GM21825 (cell line): Measurements from ENCODE around the gene MYCL.

ENCODE experiments used
- ATAC-seq: cut with Tn5 transposase; IDR thresholded peaks from one replicate; pipeline ENCODE4 v1.9.1; 2021; ENCODE audit warnings: mild to moderate bottlenecking, moderate library complexity; ENCODE audit not compliant: unreplicated experiment

Gene MYCL

GRCh38 chr1:39901714-39902459 is at the start of gene MYCL:
Gene MYCL, minus strand, starts transcription at chr1:39901917. Its CDS starts 483 bp downstream, at chr1:39901434.
- ATAC-seq, result peak; percentile 74

GRCh38 chr1:39949891-39950290 is 48.2 kb upstream of the MYCL start:
- ATAC-seq, result no peak

- ATAC-seq, result no peak
These were observed 45.5 kb upstream of the MYCL start for GRCh38 chr1:39947260-39947659.

- ATAC-seq, result no peak
These were observed 44.5 kb upstream of the MYCL start for GRCh38 chr1:39946216-39946615.

- no peak for ATAC-seq
These were observed 42.8 kb upstream of the MYCL start for GRCh38 chr1:39944410-39945112.

- ATAC-seq, result no peak
These were observed 42.0 kb upstream of the MYCL start for GRCh38 chr1:39943471-39944290.

- no peak for ATAC-seq
These were observed 39.5 kb upstream of the MYCL start for GRCh38 chr1:39940980-39941871.

- no peak for ATAC-seq
These were observed 38.5 kb upstream of the MYCL start for GRCh38 chr1:39940253-39940652.

- no peak for ATAC-seq
These were observed 37.1 kb upstream of the MYCL start for GRCh38 chr1:39938856-39939255.

GRCh38 chr1:39936724-39937491 is 35.2 kb upstream of the MYCL start:
- ATAC-seq, result no peak

GRCh38 chr1:39933956-39934941 is 32.5 kb upstream of the MYCL start:
- ATAC-seq, result no peak

GRCh38 chr1:39928809-39929587 is 27.3 kb upstream of the MYCL start:
- ATAC-seq, result no peak

- ATAC-seq, result no peak
These were observed 25.8 kb upstream of the MYCL start for GRCh38 chr1:39927538-39927937.

- ATAC-seq, result no peak
These were observed 25.1 kb upstream of the MYCL start for GRCh38 chr1:39926820-39927219.

GRCh38 chr1:39926343-39926793 is 24.7 kb upstream of the MYCL start:
- ATAC-seq, result no peak

GRCh38 chr1:39925721-39926342 is 24.1 kb upstream of the MYCL start:
- no peak for ATAC-seq

GRCh38 chr1:39922251-39922688 is 20.6 kb upstream of the MYCL start:
- no peak for ATAC-seq
